ENCODE measurements around the gene SPG11. TPM values are rescaled to one million over a fixed set of nuclear protein-coding genes. Genes with fewer than 3 reads are reported as not detected.

Gene SPG11
- total and polyA plus RNA-seq, 2 of the 13 experiments (the other 11 are each of a cell fraction or from before 2014, with no cell fraction given), result 31.5 to 40.7 TPM

GRCh38 chr15:44536962-44537734 is 126.3 kb downstream of the SPG11 start, which contains the start of gene EIF3J (continued):
- TF ChIP-seq MYC (CRISPR knock-in tag; IDR thresholded peaks at IDR 0.05; ENCODE audit: borderline replicate concordance) (peak; percentile 68), GLI4 (CRISPR knock-in tag; IDR thresholded peaks at IDR 0.05; ENCODE audit: borderline replicate concordance) (no peak), NR2F2 (IDR thresholded peaks at IDR 0.05; ENCODE audit: borderline replicate concordance, low read depth) (no peak), RBAK (CRISPR knock-in tag; IDR thresholded peaks at IDR 0.05) (no peak), MTA3 (CRISPR knock-in tag; IDR thresholded peaks at IDR 0.05) (no peak), ZKSCAN1 (IDR thresholded peaks at IDR 0.05; ENCODE audit: low read length) (no peak; the same call in 1 of the 2 replicates), THYN1 (CRISPR knock-in tag; IDR thresholded peaks at IDR 0.05; ENCODE audit: borderline replicate concordance, low read depth) (no peak), HINFP (CRISPR knock-in tag; IDR thresholded peaks at IDR 0.05; ENCODE audit: low read depth) (no peak), PBX2 (CRISPR knock-in tag; IDR thresholded peaks at IDR 0.05) (no peak), PLRG1 (conservative IDR thresholded peaks at IDR 0.05) (no peak), TBP (CRISPR knock-in tag; IDR thresholded peaks at IDR 0.05) (no peak)
- TF ChIP-seq, protein P1, sequence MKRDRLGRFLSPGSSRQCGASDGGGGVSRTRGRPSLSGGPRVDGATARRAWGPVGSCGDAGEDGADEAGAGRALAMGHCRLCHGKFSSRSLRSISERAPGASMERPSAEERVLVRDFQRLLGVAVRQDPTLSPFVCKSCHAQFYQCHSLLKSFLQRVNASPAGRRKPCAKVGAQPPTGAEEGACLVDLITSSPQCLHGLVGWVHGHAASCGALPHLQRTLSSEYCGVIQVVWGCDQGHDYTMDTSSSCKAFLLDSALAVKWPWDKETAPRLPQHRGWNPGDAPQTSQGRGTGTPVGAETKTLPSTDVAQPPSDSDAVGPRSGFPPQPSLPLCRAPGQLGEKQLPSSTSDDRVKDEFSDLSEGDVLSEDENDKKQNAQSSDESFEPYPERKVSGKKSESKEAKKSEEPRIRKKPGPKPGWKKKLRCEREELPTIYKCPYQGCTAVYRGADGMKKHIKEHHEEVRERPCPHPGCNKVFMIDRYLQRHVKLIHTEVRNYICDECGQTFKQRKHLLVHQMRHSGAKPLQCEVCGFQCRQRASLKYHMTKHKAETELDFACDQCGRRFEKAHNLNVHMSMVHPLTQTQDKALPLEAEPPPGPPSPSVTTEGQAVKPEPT (CRISPR knock-in tag; IDR thresholded peaks at IDR 0.05; ENCODE audit: low read depth), result no peak
- TF ChIP-seq, protein P2, sequence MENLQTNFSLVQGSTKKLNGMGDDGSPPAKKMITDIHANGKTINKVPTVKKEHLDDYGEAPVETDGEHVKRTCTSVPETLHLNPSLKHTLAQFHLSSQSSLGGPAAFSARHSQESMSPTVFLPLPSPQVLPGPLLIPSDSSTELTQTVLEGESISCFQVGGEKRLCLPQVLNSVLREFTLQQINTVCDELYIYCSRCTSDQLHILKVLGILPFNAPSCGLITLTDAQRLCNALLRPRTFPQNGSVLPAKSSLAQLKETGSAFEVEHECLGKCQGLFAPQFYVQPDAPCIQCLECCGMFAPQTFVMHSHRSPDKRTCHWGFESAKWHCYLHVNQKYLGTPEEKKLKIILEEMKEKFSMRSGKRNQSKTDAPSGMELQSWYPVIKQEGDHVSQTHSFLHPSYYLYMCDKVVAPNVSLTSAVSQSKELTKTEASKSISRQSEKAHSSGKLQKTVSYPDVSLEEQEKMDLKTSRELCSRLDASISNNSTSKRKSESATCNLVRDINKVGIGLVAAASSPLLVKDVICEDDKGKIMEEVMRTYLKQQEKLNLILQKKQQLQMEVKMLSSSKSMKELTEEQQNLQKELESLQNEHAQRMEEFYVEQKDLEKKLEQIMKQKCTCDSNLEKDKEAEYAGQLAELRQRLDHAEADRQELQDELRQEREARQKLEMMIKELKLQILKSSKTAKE (CRISPR knock-in tag; IDR thresholded peaks at IDR 0.05; ENCODE audit: borderline replicate concordance), result peak; percentile 19; the same call in 1 of the 2 replicates
- TF ChIP-seq, protein P3, sequence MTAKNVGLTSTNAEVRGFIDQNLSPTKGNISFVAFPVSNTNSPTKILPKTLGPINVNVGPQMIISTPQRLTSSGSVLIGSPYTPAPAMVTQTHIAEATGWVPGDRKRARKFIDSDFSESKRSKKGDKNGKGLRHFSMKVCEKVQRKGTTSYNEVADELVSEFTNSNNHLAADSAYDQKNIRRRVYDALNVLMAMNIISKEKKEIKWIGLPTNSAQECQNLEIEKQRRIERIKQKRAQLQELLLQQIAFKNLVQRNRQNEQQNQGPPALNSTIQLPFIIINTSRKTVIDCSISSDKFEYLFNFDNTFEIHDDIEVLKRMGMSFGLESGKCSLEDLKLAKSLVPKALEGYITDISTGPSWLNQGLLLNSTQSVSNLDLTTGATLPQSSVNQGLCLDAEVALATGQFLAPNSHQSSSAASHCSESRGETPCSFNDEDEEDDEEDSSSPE (CRISPR knock-in tag; IDR thresholded peaks at IDR 0.05), result peak; percentile 51; the same call in 1 of the 2 replicates
- TF ChIP-seq, protein P4, sequence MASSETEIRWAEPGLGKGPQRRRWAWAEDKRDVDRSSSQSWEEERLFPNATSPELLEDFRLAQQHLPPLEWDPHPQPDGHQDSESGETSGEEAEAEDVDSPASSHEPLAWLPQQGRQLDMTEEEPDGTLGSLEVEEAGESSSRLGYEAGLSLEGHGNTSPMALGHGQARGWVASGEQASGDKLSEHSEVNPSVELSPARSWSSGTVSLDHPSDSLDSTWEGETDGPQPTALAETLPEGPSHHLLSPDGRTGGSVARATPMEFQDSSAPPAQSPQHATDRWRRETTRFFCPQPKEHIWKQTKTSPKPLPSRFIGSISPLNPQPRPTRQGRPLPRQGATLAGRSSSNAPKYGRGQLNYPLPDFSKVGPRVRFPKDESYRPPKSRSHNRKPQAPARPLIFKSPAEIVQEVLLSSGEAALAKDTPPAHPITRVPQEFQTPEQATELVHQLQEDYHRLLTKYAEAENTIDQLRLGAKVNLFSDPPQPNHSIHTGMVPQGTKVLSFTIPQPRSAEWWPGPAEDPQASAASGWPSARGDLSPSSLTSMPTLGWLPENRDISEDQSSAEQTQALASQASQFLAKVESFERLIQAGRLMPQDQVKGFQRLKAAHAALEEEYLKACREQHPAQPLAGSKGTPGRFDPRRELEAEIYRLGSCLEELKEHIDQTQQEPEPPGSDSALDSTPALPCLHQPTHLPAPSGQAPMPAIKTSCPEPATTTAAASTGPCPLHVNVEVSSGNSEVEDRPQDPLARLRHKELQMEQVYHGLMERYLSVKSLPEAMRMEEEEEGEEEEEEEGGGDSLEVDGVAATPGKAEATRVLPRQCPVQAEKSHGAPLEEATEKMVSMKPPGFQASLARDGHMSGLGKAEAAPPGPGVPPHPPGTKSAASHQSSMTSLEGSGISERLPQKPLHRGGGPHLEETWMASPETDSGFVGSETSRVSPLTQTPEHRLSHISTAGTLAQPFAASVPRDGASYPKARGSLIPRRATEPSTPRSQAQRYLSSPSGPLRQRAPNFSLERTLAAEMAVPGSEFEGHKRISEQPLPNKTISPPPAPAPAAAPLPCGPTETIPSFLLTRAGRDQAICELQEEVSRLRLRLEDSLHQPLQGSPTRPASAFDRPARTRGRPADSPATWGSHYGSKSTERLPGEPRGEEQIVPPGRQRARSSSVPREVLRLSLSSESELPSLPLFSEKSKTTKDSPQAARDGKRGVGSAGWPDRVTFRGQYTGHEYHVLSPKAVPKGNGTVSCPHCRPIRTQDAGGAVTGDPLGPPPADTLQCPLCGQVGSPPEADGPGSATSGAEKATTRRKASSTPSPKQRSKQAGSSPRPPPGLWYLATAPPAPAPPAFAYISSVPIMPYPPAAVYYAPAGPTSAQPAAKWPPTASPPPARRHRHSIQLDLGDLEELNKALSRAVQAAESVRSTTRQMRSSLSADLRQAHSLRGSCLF (CRISPR knock-in tag; IDR thresholded peaks at IDR 0.05; ENCODE audit: borderline replicate concordance), result no peak
